Right lobe of liver (tissue), 4 donors: ENCODE measurements around the gene CPA2.

Source experiments
- POLR2A ChIP-seq: fragments of 450-650 bp; IDR thresholded peaks from one replicate; pipeline ENCODE4 v1.6.1; 2017; ENCODE audit warnings: antibody characterized with exemption, mild to moderate bottlenecking
- TF ChIP-seq, protein P1 (sequence below), 4 donors: fragments of 200-600 bp in 3 of 4; fragments of 450-650 bp in 1 of 4; IDR thresholded peaks; one replicate each; pipeline versions ENCODE4 v1.5.1 to v1.8.0; 2016 to 2022; ENCODE audit warnings: antibody characterized with exemption in 4 of 4, mild to moderate bottlenecking in 2 of 4
- donor health status: DM: no; HTN: no; CAD: no.
- donor health status: DM: no; HTN: no; CAD: no.
- donor health status: DM: no; HTN: yes; CAD: no.

DNA sequence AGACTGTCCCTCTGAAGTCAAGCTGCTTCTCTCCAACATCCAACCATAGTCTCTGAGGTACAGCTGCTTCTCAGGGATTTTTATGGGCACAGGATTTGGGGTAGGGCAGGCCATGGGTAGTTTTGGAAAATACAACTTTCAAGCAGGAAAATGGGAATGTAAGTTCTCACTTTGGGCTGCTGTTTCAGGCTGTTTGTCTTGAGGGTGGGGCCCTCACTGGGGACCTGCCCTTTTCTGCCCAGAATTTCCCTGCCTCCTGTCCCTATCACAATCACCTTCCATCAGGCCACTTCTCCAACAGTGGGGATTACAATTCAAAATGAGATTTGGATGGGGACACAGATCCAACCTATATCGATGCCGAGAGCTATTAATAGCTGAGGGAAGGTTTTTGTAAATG, 34.5 kb upstream of the CPA2 start:
- TF ChIP-seq POLR2A = no peak
- TF ChIP-seq, protein P1, sequence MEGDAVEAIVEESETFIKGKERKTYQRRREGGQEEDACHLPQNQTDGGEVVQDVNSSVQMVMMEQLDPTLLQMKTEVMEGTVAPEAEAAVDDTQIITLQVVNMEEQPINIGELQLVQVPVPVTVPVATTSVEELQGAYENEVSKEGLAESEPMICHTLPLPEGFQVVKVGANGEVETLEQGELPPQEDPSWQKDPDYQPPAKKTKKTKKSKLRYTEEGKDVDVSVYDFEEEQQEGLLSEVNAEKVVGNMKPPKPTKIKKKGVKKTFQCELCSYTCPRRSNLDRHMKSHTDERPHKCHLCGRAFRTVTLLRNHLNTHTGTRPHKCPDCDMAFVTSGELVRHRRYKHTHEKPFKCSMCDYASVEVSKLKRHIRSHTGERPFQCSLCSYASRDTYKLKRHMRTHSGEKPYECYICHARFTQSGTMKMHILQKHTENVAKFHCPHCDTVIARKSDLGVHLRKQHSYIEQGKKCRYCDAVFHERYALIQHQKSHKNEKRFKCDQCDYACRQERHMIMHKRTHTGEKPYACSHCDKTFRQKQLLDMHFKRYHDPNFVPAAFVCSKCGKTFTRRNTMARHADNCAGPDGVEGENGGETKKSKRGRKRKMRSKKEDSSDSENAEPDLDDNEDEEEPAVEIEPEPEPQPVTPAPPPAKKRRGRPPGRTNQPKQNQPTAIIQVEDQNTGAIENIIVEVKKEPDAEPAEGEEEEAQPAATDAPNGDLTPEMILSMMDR (IDR thresholded peaks at IDR 0.05) = no peak
